CD4-positive, alpha-beta T cell treated with Interleukin-6 at 100 ng/mL for 8 hours (primary cell): ENCODE results near the gene CFHR4.
"Not testable (repeated sequence)": the region's sequence is repeated elsewhere in the genome, so short reads cannot be mapped to it uniquely, and the experiment has no call there.

Experiments
- DNase-seq: peaks from one replicate; pipeline ENCODE4 v3.0.0-alpha.2; 2020; ENCODE audit warnings: mixed read lengths, low spot score

Gene CFHR4

GRCh38 chr1:196941474-196941873, 53.6 kb downstream of the CFHR4 start:
- DNase-seq = not testable (repeated sequence)

GRCh38 chr1:196943568-196943967, 55.7 kb downstream of the CFHR4 start, which contains the start of gene CFHR2:
TSS of gene CFHR2 (plus strand) at chr1:196943738. CDS start at chr1:196943881, 143 bp downstream.
- DNase-seq = not testable (repeated sequence)

GRCh38 chr1:196951711-196952394, 64.0 kb downstream of the CFHR4 start:
- no peak for DNase-seq

GRCh38 chr1:196954778-196955177, 66.9 kb downstream of the CFHR4 start:
- no peak for DNase-seq

- no peak for DNase-seq
Observed at GRCh38 chr1:196955926-196956325, 68.1 kb downstream of the CFHR4 start.

GRCh38 chr1:196960854-196961253, 73.0 kb downstream of the CFHR4 start:
- DNase-seq = no peak
